ENCODE results near the gene OR6K2. TPM values are rescaled to one million over a fixed set of nuclear protein-coding genes. Genes with fewer than 3 reads are reported as not detected.

The OR6K2 gene
- total and polyA plus RNA-seq, 10 of the 15 experiments (the other 5 are each of a cell fraction or from before 2014, with no cell fraction given) = not detected

GRCh38 chr1:158654086-158654485 is 46.4 kb downstream of the OR6K2 start:
- POLR2A ChIA-PET = no interaction called here
- H3K4me1 ChIP-seq (ENCODE audit: control insufficient read depth, insufficient read depth, low read length) = no peaks in the 10 kb centered on the region
- no peaks in the 10 kb centered on the region for H3K36me3 ChIP-seq (ENCODE audit: control insufficient read depth in 2 of 2, insufficient read depth in 2 of 2, low read length in 1 of 2)
- DNase-seq (ENCODE audit: low read depth, low spot score) = no peak
- H3K9me3 ChIP-seq (replicated peaks; ENCODE audit: control insufficient read depth, insufficient read depth, low read length) = no peaks in the 10 kb centered on the region
- no peak overlapping the region for H3K27ac ChIP-seq (ENCODE audit: control insufficient read depth, insufficient read depth)
- CTCF ChIA-PET = no interaction called here
- no peak overlapping the region for H2AFZ ChIP-seq (ENCODE audit: control insufficient read depth, low read depth, low read length)
- no peaks in the 10 kb centered on the region for H3K79me2 ChIP-seq (ENCODE audit: control insufficient read depth, insufficient read depth, low read length)
- FAIRE-seq = no peak
- H4K20me1 ChIP-seq (ENCODE audit: control insufficient read depth, insufficient read depth) = no peaks in the 10 kb centered on the region
- intact Hi-C loops (cut with micrococcal nuclease; ENCODE audit: unreplicated experiment) (loop anchor here (10.0 kb wide), 1 partner anchor 341 kb away; no protein-coding TSS in a partner anchor), in situ Hi-C loops (cut with MboI) (no loop called here)
- no peak overlapping the region for H3K4me2 ChIP-seq (ENCODE audit: control insufficient read depth, insufficient read depth)
- ATAC-seq = no peak
- BruUV-seq (replicated peaks) = no TSS peak
- TF ChIP-seq ZNF24 (IDR thresholded peaks at IDR 0.05) (no peak), RAD21 (IDR thresholded peaks at IDR 0.05; ENCODE audit: insufficient read depth, low read depth, low read length) (no peak), BCL11A (IDR thresholded peaks at IDR 0.05; ENCODE audit: low read depth, low read length) (no peak), NFIC (IDR thresholded peaks at IDR 0.05; ENCODE audit: low read depth, low read length) (no peak), WRNIP1 (IDR thresholded peaks at IDR 0.05; ENCODE audit: borderline replicate concordance, low read depth, low read length) (no peak), SREBF1 (IDR thresholded peaks at IDR 0.05; ENCODE audit: low read length) (no peak), KDM1A (IDR thresholded peaks at IDR 0.05; ENCODE audit: borderline replicate concordance) (no peak)
- TF ChIP-seq, protein P1, sequence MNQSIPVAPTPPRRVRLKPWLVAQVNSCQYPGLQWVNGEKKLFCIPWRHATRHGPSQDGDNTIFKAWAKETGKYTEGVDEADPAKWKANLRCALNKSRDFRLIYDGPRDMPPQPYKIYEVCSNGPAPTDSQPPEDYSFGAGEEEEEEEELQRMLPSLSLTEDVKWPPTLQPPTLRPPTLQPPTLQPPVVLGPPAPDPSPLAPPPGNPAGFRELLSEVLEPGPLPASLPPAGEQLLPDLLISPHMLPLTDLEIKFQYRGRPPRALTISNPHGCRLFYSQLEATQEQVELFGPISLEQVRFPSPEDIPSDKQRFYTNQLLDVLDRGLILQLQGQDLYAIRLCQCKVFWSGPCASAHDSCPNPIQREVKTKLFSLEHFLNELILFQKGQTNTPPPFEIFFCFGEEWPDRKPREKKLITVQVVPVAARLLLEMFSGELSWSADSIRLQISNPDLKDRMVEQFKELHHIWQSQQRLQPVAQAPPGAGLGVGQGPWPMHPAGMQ (IDR thresholded peaks at IDR 0.05; ENCODE audit: borderline replicate concordance) = no peak
- TF ChIP-seq, protein P2, sequence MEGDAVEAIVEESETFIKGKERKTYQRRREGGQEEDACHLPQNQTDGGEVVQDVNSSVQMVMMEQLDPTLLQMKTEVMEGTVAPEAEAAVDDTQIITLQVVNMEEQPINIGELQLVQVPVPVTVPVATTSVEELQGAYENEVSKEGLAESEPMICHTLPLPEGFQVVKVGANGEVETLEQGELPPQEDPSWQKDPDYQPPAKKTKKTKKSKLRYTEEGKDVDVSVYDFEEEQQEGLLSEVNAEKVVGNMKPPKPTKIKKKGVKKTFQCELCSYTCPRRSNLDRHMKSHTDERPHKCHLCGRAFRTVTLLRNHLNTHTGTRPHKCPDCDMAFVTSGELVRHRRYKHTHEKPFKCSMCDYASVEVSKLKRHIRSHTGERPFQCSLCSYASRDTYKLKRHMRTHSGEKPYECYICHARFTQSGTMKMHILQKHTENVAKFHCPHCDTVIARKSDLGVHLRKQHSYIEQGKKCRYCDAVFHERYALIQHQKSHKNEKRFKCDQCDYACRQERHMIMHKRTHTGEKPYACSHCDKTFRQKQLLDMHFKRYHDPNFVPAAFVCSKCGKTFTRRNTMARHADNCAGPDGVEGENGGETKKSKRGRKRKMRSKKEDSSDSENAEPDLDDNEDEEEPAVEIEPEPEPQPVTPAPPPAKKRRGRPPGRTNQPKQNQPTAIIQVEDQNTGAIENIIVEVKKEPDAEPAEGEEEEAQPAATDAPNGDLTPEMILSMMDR (IDR thresholded peaks at IDR 0.05 in 2 of 3, conservative IDR thresholded peaks at IDR 0.05 in 1 of 3; ENCODE audit: control insufficient read depth in 2 of 3, extremely low read depth in 1 of 3, insufficient read depth in 1 of 3, low read depth in 3 of 3, low read length in 3 of 3) = no peak
- no peak overlapping the region for H3K9ac ChIP-seq (ENCODE audit: control insufficient read depth, insufficient read depth, low read length)
- H3K4me3 ChIP-seq = no peak overlapping the region
- RAD21 ChIA-PET (ENCODE audit: unreplicated experiment) = no interaction called here
- SMC1A ChIA-PET (ENCODE audit: uncharacterized antibody, unreplicated experiment) = no interaction called here
- H3K27me3 ChIP-seq (replicated peaks in 1 of 2; ENCODE audit: control insufficient read depth in 2 of 2, insufficient read depth in 2 of 2, low read length in 1 of 2) = no peaks in the 10 kb centered on the region
